ENCODE results near the gene SLC6A12.

DNA sequence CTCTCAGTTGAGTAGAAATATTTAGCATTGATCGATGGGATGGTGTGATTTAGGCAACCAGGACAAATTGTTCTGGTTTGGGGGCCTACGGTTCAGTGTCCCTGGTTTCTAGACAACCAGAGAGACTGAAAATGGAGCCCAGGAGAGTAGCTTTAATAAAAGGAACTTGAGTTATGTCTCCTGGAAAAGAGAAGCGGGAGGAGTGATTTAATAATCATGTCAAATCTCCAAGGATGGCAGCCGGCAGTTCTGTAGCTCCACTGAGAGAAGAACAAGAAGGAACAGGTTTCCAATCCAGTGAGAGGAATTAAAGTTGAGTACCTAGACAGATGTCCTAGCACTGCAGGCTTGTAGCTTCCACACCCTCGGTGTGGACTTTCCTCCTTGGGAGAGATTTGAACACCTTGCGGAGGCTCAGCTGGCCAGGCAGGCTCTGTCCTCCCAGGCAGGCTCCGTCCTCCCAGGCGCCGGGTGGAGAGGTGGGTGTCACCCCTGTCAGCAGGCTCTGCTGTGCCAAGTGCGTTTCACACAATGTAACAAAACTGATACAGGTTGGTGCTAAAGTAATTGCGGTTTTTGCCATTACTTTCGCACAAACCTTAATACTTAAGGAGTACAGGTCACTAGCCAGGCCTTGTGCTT, 45.9 kb downstream of the SLC6A12 start:
- TF ChIP-seq, protein P1, sequence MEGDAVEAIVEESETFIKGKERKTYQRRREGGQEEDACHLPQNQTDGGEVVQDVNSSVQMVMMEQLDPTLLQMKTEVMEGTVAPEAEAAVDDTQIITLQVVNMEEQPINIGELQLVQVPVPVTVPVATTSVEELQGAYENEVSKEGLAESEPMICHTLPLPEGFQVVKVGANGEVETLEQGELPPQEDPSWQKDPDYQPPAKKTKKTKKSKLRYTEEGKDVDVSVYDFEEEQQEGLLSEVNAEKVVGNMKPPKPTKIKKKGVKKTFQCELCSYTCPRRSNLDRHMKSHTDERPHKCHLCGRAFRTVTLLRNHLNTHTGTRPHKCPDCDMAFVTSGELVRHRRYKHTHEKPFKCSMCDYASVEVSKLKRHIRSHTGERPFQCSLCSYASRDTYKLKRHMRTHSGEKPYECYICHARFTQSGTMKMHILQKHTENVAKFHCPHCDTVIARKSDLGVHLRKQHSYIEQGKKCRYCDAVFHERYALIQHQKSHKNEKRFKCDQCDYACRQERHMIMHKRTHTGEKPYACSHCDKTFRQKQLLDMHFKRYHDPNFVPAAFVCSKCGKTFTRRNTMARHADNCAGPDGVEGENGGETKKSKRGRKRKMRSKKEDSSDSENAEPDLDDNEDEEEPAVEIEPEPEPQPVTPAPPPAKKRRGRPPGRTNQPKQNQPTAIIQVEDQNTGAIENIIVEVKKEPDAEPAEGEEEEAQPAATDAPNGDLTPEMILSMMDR (IDR thresholded peaks at IDR 0.05; ENCODE audit: low read length), result no peak
- TF ChIP-seq EZH2 (IDR thresholded peaks at IDR 0.05; ENCODE audit: borderline replicate concordance, low read length), result no peak
